GM19467 (cell line): Measurements from ENCODE around the gene PDZRN3.
"Not testable (repeated sequence)": the region's sequence is repeated elsewhere in the genome, so short reads cannot be mapped to it uniquely, and the experiment has no call there.

ENCODE experiments used
- ATAC-seq: cut with Tn5 transposase; IDR thresholded peaks from one replicate; pipeline ENCODE4 v1.9.1; 2021; ENCODE audit warnings: mild to moderate bottlenecking, moderate library complexity; ENCODE audit not compliant: unreplicated experiment

Gene PDZRN3

DNA sequence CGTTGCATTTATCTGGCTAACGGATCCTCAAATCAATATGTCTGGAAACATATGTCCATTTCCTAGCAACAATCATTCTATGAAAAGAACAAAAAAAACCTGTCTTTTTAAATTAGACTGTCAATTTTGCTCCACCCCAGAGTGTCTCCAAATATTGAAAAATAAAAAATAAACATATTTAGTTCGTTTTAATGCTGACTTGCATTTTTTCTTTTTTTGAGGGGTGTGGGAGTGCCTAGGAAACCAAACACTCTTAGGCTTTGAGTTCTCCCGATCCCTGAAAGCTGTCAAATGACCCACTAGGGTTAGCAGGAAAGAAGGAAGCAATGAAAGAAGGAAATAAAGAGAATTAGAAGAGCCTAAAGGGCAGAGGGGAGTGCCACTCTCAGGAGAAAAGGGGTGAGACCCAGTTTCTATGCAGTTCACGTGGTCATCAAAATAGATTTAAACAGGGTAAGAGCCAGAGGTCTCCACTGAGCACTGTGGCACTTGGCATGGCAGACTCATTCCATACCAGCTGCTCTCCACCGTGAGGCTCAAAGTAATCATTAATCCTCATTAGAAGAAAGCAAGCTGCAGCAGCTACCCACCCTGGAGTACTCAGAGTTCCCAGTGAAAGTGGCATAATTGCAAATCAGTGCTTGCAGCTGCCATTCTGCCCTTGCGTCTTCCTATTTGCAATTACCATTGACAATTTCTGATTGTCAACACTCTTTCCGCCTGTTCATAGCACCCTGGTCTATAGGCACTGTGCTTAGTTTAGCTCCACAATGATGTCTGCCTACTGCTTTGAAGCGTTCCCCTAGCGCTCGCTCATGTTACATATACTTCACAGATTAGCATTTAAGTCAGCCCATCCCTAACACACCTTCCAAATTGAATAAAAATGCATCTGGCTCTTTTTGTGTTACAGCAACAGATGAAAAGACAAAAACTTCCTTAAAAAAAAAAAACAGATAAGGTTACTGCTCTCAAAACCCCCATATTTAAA lies 32.3 kb downstream of the PDZRN3 start:
- no peak for ATAC-seq

DNA sequence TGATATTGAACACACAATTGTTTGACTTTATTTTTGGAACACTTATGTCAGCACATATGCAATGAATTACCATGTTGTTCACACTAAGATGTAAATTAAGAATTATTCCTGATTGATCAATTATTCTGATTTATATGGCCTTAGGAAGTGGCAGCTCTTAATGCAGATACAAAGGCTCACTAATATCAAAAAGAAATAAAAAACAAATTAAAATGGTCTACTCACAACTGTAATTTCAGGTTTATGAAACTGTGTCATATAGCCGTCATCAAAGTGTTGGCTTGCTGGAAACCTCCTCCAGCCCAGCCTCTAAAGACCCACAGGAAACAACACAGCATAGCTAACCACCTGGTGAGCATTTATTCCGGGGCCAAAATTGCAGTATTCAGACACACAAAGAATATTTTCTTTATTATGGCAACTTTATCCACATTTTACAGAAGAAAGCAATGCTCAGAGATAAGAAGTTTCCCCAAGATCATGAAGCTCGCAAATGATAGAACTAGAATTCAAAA lies 33.4 kb downstream of the PDZRN3 start:
- no peak for ATAC-seq

DNA sequence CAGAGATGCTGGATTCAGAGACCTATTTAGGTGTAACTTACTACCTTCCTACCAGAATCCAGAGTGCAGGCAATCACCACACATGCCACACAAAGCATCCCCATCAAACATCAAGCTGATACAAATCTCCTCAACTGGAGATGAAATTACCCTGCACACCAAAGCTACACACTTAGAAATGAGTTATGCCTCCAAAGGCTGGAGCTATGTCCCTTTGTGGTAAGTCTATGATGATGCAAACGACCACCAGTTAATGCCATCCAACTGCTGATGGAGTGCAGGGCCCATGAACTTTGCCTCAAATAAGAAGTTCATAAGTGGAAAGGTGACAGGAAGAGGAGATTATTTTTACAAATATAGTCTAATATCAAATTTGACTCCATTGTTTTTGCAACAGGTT lies 38.1 kb downstream of the PDZRN3 start:
- ATAC-seq = no peak

- no peak for ATAC-seq
Observed at GRCh38 chr3:73586190-73586589, 38.6 kb downstream of the PDZRN3 start.

DNA sequence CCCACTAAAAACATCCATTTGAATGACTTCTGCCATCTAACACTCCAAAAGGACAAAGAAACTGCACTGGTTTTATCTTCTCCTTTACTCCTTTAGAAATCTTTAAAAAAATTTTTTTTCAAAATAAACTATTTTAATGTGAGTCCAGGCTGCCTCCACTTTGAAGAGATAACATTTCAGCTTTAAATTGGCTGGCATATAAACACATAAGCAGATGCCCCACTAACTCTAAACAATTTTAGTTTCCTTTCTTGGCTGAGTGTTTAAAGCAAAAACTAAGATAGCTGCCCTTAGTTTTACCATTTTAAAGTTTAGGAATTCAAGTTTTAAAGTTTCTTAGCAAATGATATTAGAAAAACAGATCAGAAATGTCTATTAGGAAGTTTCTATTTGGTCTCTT lies 39.9 kb downstream of the PDZRN3 start:
- ATAC-seq = no peak

DNA sequence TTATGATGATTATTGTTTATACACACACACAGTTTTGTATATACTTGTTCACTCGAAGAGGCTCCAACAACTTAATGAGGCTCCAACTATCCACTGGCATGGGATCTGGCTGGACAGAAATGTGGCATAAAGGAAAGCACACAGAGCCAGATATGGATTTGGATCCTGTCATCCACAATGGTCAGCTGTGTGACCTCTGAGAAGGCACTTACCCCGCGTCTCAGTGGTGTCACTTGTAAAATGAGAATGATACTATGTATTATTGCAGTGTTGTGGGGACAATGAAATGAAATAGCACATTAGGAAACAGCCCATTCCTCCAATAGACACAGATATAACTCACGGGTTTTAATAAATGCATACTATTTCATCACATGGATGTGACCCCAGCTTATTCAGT lies 42.2 kb downstream of the PDZRN3 start:
- ATAC-seq = no peak

DNA sequence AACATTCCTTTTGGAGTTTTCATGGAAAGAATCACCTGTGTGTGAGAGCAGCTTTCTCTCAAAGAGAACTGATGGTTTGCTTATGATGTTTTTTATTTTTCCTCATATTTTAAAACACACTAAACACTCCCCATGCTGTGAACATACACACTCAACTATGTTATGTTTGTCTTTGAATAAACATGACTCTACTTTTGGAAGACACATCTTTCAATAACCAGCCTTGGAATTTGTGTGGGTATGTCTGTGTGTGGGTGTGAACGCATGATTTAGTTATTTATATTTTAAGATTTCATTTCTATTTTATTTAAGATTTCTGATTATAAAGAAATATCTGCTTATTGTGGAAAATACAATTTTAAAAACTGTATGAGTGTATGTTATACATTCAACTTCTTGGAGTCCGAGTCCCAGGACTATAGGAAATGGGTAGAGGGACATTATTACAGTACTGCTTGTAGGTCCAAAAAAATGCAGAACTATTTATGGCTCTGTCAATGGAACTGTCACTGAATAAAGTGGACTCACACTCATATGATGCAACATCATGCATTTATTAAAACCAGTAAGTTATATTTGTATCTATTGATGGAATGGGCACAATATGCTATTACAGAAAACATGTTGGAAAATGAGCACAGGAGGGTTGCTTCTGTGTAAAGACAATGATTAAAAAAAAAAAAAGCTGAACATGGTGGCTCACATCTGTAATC lies 43.5 kb downstream of the PDZRN3 start:
- ATAC-seq = no peak

DNA sequence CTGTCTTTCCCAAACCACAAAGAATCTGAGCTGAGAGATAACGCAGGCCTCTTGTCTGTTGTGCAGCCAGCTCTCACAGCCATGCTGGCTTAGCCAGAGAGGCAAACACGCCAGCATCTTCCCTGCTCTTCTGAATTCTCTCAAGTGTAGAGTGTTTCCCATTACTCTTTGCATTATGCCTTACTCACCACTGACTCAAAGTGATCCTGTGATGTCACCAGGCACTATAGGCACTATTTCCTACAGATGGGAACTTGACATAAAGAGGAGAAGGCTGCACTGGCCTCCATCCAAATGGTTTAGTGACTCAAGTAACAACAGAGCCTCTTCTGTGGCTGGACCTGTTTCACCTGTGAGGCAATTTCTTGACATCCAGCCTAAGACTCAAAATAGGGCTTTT lies 44.4 kb downstream of the PDZRN3 start:
- no peak for ATAC-seq

DNA sequence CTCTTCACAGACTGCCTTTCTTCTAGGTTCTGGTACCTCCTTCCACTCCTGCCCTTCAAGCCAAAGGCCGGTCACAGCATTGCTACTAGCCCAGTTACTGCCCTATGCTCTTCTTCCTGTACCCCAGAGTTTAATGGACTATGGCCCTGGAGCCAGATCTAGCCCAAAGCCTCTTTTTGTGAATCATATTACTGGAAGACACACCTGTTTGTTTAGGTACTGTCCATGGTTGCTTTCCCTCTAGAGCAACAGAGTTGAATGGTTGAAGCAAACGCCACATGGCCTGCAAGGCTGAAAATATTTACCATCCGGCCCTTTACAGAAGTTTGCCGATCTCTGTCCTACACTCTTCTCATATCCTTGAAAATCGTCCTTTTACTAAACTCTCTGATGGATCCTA lies 47.0 kb downstream of the PDZRN3 start:
- ATAC-seq = no peak

DNA sequence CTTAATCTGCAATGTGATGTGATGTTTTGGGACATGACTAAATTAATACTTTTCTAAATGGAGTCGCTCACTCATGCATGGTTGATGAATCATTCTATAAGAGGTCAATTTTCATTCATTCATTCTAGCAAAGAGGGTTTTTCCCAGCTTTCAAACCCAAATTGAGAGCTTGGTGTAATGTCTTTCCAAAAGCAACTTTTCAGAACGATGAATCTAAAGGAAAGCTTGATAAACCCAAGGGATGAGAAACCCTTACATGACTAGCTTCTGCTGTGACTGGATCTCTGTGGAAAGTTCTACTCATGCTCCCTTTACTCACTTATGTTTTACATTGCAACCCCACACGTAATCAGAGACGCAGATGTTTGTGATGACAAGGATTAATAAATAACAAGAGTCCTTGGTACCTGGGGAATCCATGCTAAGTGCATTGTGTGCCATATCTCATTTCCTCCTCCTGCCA lies 47.7 kb downstream of the PDZRN3 start:
- no peak for ATAC-seq

DNA sequence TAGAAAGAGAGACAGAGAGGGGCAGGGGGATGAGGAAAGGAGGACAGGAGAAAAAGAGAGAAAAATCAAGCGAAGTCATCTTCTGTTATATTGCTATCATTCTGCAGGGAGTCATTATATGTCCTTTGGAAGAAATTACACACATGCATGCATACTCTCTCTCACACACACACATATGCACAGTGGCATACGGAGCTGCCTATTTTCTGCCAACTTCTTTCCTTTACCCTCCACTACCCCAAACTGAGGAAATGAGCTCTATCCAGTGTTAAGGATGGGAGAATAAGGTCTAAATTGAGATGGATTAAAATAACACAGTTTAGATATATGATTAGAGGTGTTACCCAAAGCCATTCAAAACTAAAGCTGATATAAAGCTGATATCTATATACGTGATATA lies 48.8 kb downstream of the PDZRN3 start:
- no peak for ATAC-seq

DNA sequence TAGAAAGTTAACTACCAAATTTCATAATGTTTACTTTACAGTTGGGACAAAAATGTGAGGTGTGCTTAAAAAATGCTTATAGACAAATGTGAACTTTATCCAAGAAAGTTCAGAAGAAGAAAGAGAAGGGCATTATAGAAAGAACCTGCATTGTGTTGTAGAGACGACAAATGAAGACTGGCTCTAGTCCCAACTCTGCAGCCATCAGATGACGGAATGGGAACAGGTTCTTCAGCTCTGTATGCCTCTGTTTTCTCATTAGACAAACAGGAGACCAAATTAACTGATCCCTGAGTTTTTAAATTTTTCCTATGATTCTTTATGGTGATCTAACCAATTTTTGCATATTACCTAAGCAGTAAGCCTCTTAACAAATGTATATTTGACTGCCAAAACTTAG lies 49.2 kb downstream of the PDZRN3 start:
- no peak for ATAC-seq

GRCh38 chr3:73573204-73573603 lies 51.5 kb downstream of the PDZRN3 start:
- no peak for ATAC-seq

DNA sequence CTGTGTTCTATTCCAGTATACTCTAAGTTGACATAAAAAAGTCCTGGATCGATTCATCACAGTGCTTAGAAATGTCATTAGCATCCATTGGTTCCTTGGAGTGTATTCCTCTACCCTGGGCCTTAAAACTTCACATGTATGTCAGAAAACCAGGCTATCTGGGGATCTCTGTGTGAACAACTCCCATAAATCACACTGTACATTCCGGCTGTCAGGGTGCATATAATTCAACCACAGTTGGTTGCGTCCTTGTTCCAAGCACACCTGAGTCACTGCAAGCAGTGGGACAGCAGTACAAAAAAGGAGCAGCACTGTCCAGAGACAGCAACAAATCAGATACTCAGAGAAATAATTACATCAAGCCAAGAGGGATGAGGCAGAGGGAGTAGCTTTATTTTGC lies 52.4 kb downstream of the PDZRN3 start:
- no peak for ATAC-seq

GRCh38 chr3:73571238-73571794 lies 53.4 kb downstream of the PDZRN3 start:
- ATAC-seq = no peak

- ATAC-seq = no peak
Observed at GRCh38 chr3:73569246-73569760, 55.4 kb downstream of the PDZRN3 start.

DNA sequence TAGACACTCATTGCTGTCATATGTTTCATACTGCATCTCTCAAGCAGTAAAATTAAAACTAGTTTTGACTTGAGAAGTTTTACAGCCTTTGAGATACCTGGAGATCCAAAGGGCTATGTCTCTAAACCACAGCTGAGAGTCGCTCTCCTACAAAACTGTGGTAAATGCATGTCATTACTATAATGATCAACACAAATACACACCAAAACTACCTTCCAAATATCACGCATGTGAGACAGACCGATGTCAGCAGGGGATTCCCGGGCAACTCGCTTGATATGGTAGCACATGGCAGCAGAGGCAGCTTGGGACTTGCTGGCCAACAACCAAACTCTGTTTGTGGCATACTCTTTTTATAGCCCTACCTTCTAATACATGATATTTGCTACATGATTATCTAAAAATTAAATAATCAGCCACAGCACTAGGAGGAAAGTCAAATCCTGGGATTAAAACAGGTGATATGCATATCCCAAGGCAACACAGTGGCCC lies 56.3 kb downstream of the PDZRN3 start:
- ATAC-seq = no peak

GRCh38 chr3:73565374-73565773 lies 59.4 kb downstream of the PDZRN3 start:
- not testable (repeated sequence) for ATAC-seq

- no peak for ATAC-seq
Observed at GRCh38 chr3:73563896-73564582, 60.7 kb downstream of the PDZRN3 start.

GRCh38 chr3:73561494-73561893 lies 63.2 kb downstream of the PDZRN3 start:
- ATAC-seq = no peak
